HL-60 (cell line): ENCODE data around the gene AVPR2.

Experiments used
- DNase-seq, 2 experiments: peaks; one replicate each; pipeline ENCODE4 v3.0.0-alpha.2; 2010 to 2020; ENCODE audit warnings: low read depth in 1 of 2, low spot score in 1 of 2
- H3K27ac ChIP-seq: fragments of 250-450 bp; sonication (Bioruptor Pico); replicated peaks from 2 replicates; pipeline ENCODE4 v1.5.1; 2020; ENCODE audit warnings: mild to moderate bottlenecking, moderate library complexity
- H3K27me3 ChIP-seq: fragments of 250-450 bp; sonication (Bioruptor Pico); 2 replicates; pipeline ENCODE4 v1.5.1; 2021; ENCODE audit warnings: mild to moderate bottlenecking, moderate library complexity; ENCODE audit not compliant: insufficient read depth, poor library complexity, severe bottlenecking
- H3K4me3 ChIP-seq: replicated peaks from 2 replicates; pipeline ENCODE4 v1.5.1; 2011; ENCODE audit warnings: mild to moderate bottlenecking, control low read depth, low read length; ENCODE audit not compliant: insufficient read depth
- GABPA ChIP-seq: IDR thresholded peaks from 2 replicates; pipeline ENCODE4 v1.6.1; 2012; ENCODE audit warnings: low read depth
- POLR2AphosphoS5 ChIP-seq: IDR thresholded peaks from 2 replicates; pipeline ENCODE4 v1.6.1; 2012; ENCODE audit warnings: low read depth
- SPI1 ChIP-seq: IDR thresholded peaks from 2 replicates; pipeline ENCODE4 v1.6.1; 2012; ENCODE audit warnings: low read depth, mild to moderate bottlenecking, borderline replicate concordance
- TF ChIP-seq, protein P1 (sequence below): IDR thresholded peaks from 2 replicates; pipeline ENCODE4 v1.6.1; 2012; ENCODE audit warnings: low read depth; ENCODE audit not compliant: insufficient replicate concordance
- TF ChIP-seq, protein P2 (sequence below): IDR thresholded peaks from one replicate; pipeline ENCODE4 v1.5.1; 2011; ENCODE audit warnings: low read length, control low read depth, inconsistent platforms; ENCODE audit not compliant: insufficient read depth

Gene AVPR2

DNA sequence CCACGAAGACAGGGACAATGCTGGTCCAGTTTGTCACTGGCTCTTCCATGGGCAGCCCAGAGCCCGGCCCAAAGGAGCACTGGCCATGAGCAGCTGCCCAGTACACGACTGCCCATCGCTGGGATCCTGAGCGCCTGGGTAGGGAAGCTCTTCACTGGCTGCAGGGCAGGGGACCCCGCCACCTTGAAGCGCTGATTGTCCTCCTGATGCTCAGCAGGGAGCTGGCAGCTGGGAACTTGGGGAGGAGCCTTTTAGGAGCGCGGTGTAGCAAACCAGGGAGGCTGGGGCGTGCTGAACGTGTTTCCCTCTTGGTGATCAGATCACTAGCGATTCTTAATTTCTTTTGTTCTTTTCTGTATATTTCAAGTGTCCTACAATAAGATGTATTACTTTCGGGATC is 20.3 kb upstream of the AVPR2 start:
- no peak overlapping the region for H3K27ac ChIP-seq
- H3K27me3 ChIP-seq, result peaks cover 18% of the 10 kb centered on the region
- no peak for TF ChIP-seq POLR2AphosphoS5
- TF ChIP-seq, protein P1, sequence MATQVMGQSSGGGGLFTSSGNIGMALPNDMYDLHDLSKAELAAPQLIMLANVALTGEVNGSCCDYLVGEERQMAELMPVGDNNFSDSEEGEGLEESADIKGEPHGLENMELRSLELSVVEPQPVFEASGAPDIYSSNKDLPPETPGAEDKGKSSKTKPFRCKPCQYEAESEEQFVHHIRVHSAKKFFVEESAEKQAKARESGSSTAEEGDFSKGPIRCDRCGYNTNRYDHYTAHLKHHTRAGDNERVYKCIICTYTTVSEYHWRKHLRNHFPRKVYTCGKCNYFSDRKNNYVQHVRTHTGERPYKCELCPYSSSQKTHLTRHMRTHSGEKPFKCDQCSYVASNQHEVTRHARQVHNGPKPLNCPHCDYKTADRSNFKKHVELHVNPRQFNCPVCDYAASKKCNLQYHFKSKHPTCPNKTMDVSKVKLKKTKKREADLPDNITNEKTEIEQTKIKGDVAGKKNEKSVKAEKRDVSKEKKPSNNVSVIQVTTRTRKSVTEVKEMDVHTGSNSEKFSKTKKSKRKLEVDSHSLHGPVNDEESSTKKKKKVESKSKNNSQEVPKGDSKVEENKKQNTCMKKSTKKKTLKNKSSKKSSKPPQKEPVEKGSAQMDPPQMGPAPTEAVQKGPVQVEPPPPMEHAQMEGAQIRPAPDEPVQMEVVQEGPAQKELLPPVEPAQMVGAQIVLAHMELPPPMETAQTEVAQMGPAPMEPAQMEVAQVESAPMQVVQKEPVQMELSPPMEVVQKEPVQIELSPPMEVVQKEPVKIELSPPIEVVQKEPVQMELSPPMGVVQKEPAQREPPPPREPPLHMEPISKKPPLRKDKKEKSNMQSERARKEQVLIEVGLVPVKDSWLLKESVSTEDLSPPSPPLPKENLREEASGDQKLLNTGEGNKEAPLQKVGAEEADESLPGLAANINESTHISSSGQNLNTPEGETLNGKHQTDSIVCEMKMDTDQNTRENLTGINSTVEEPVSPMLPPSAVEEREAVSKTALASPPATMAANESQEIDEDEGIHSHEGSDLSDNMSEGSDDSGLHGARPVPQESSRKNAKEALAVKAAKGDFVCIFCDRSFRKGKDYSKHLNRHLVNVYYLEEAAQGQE, result no peak
- H3K4me3 ChIP-seq, result no peak overlapping the region
- no peak for DNase-seq

DNA sequence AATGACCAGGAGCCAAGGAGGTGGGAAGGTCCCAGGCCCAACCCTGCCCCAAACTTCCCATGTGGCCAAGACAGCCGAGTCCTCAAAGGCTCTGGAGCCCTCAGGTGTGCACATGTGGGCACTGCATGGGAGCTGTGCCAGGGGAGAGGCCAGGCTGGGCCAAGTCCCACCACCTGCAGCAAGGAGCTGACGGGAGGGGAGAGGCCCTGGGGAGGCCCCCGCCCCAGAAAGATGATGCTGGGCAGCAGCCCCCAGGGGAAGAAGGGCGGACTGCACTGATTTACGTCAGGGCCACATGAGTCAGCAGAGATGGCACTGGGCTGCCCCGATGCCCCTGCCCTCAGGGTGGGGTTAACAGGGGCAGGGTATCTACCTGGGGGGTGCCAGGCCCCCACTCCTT is 19.9 kb upstream of the AVPR2 start:
- DNase-seq, result no peak
- H3K27ac ChIP-seq, result no peak overlapping the region
- no peak for TF ChIP-seq POLR2AphosphoS5
- TF ChIP-seq, protein P1, result no peak
- TF ChIP-seq, protein P2, sequence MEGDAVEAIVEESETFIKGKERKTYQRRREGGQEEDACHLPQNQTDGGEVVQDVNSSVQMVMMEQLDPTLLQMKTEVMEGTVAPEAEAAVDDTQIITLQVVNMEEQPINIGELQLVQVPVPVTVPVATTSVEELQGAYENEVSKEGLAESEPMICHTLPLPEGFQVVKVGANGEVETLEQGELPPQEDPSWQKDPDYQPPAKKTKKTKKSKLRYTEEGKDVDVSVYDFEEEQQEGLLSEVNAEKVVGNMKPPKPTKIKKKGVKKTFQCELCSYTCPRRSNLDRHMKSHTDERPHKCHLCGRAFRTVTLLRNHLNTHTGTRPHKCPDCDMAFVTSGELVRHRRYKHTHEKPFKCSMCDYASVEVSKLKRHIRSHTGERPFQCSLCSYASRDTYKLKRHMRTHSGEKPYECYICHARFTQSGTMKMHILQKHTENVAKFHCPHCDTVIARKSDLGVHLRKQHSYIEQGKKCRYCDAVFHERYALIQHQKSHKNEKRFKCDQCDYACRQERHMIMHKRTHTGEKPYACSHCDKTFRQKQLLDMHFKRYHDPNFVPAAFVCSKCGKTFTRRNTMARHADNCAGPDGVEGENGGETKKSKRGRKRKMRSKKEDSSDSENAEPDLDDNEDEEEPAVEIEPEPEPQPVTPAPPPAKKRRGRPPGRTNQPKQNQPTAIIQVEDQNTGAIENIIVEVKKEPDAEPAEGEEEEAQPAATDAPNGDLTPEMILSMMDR, result no peak
- no peak for TF ChIP-seq GABPA
- no peak for TF ChIP-seq SPI1
- H3K4me3 ChIP-seq, result no peak overlapping the region
- peaks cover 18% of the 10 kb centered on the region for H3K27me3 ChIP-seq

DNA sequence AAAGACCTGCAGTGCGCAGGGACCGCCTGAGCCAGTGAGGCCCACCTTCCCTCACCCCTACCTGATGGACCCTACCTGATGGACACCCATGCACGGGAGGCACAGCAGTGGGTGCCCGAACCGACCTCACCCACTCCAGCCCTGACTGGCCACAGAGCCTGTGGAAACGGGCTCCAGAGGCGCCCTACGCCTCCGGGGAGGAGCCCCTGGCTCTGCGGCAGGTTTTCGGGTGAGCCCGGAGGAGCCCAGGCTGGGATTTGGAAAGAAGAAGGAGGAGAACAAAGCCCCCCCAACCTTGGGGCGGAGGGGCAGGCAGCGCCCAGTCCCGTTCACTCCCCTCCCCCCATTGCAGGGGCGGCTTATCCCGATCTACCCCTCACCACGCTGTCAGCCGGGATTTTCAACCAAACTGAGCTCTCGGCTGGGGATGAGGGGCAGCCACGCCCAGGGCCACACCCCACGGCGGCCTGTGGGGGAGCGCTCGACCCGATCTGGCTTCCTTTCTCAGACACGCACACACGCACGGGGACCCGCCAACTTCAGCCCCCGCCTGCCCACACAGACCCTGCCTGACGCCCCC is 19.2 kb upstream of the AVPR2 start:
- Histone ChIP-seq H3K27me3 (peaks cover 18% of the 10 kb centered on the region), H3K27ac (no peak overlapping the region), H3K4me3 (no peak overlapping the region)
- no peak for DNase-seq
- TF ChIP-seq GABPA (no peak), SPI1 (no peak), POLR2AphosphoS5 (no peak)
- TF ChIP-seq, protein P1, result no peak
- TF ChIP-seq, protein P2, result no peak
